Stimulated activated CD4-positive, alpha-beta T cell treated with anti-CD3 and anti-CD28 coated beads, Interleukin-2, amount 100 ng/mL, for 48 hours (primary cell): ENCODE results near the gene CCDC102B.
"Not testable (repeated sequence)": the region's sequence is repeated elsewhere in the genome, so short reads cannot be mapped to it uniquely, and the experiment has no call there.

Experiments used
- DNase-seq, 2 donors: peaks; one replicate each; pipeline ENCODE4 v3.0.0-alpha.2; 2020

Gene CCDC102B

GRCh38 chr18:68985172-68985820 is 187.4 kb downstream of the CCDC102B start:
- no peak for DNase-seq

- DNase-seq, result no peak
These were observed 193.4 kb downstream of the CCDC102B start for GRCh38 chr18:68991286-68991685.

- no peak for DNase-seq
These were observed 195.0 kb downstream of the CCDC102B start for GRCh38 chr18:68992719-68993482.

- DNase-seq, result no peak
These were observed 197.8 kb downstream of the CCDC102B start for GRCh38 chr18:68995675-68996074.

GRCh38 chr18:68997845-68998244 is 200.0 kb downstream of the CCDC102B start:
- DNase-seq, result no peak

- DNase-seq, result no peak
These were observed 202.5 kb downstream of the CCDC102B start for GRCh38 chr18:69000366-69000765.

- DNase-seq, result no peak
These were observed 204.4 kb downstream of the CCDC102B start for GRCh38 chr18:69002233-69002632.

GRCh38 chr18:69006212-69006611 is 208.3 kb downstream of the CCDC102B start:
- DNase-seq, result not testable (repeated sequence)

GRCh38 chr18:69008538-69008937 is 210.7 kb downstream of the CCDC102B start:
- no peak for DNase-seq

GRCh38 chr18:69021211-69021805 is 223.4 kb downstream of the CCDC102B start:
- DNase-seq, result no peak

GRCh38 chr18:69022426-69022825 is 224.5 kb downstream of the CCDC102B start:
- no peak for DNase-seq

GRCh38 chr18:69031571-69031970 is 233.7 kb downstream of the CCDC102B start:
- DNase-seq, result no peak

- no peak for DNase-seq
These were observed 234.1 kb downstream of the CCDC102B start for GRCh38 chr18:69032009-69032408.

- no peak for DNase-seq
These were observed 237.9 kb downstream of the CCDC102B start for GRCh38 chr18:69035756-69036155.

- no peak for DNase-seq
These were observed 246.3 kb downstream of the CCDC102B start for GRCh38 chr18:69044215-69044614.

- DNase-seq, result no peak
These were observed 266.2 kb downstream of the CCDC102B start for GRCh38 chr18:69064063-69064462.

- no peak for DNase-seq
These were observed 269.2 kb downstream of the CCDC102B start for GRCh38 chr18:69067048-69067447.

GRCh38 chr18:69071680-69072079 is 273.8 kb downstream of the CCDC102B start:
- no peak for DNase-seq

GRCh38 chr18:69081846-69082245 is 284.0 kb downstream of the CCDC102B start:
- DNase-seq, result no peak

GRCh38 chr18:69082499-69082898 is 284.6 kb downstream of the CCDC102B start:
- no peak for DNase-seq

- no peak for DNase-seq
These were observed 288.1 kb downstream of the CCDC102B start for GRCh38 chr18:69085951-69086350.

GRCh38 chr18:69088973-69089372 is 291.1 kb downstream of the CCDC102B start:
- no peak for DNase-seq

- no peak for DNase-seq
These were observed 299.5 kb downstream of the CCDC102B start for GRCh38 chr18:69097349-69097748.

- DNase-seq, result no peak
These were observed 305.1 kb downstream of the CCDC102B start for GRCh38 chr18:69102959-69103358.
